Activated CD4-positive, alpha-beta T cell treated with anti-CD3 and anti-CD28 coated beads, Interleukin-2, amount 50 U/mL, for 24 hours (primary cell): Measurements from ENCODE around the gene THAP8.
A peak's percentile ranks its signal among the peaks of the same experiment; 100 is the strongest.

Source experiments
- DNase-seq, 2 donors: peaks; one replicate each; pipeline ENCODE4 v3.0.0-alpha.2; 2020; ENCODE audit warnings: low read depth in 1 of 2, low spot score in 1 of 2

The THAP8 gene

GRCh38 chr19:36030264-36031148, 23.6 kb downstream of the THAP8 start:
- DNase-seq = no peak

- no peak for DNase-seq
Measured at GRCh38 chr19:36028313-36029041, 25.6 kb downstream of the THAP8 start.

GRCh38 chr19:36027696-36028095, 26.4 kb downstream of the THAP8 start:
- no peak for DNase-seq

DNA sequence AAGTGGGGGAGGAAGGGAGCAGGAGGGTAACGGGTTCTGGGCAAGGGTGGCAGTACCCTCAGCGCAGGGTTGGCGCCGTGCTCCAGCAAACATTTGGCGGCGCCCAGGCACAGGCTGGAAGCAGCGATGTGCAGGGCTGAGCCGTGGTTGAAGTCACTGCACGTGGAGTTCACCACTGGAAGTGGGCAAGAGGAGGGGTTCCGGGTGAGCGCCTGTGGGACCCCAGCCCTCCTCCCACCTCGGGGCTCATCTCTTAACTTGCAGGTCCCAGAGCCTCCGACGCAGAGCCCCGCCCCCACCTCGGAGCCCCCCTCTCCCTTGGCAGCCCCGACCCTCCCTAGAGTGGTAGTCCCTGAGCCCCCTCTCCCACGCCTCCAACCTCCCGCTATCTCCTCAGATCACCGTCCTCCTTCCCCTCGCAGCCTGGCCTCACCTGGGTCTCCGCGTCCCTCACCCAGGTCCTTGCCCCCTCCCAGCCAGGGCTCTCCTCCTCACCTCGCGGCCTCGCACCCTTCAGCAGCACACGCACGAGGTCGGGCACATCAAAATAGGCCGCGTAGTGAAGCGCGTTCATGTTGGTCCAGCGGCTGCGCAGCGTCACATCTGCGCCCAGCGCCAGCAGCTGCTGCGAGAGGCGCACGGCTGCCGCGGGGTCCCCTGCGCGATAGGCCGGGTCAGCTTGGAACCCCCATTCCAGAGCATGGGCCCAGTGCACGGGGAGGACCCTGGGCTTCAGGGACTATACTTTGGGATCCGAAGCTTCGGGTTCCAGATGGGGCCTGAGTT, 27.8 kb downstream of the THAP8 start:
- DNase-seq = no peak

- DNase-seq = no peak
Measured at GRCh38 chr19:36025541-36025940, 28.5 kb downstream of the THAP8 start.

- no peak for DNase-seq
Measured at GRCh38 chr19:36023432-36023831, 30.7 kb downstream of the THAP8 start.

GRCh38 chr19:36019061-36019670, 34.9 kb downstream of the THAP8 start:
- DNase-seq = no peak

DNA sequence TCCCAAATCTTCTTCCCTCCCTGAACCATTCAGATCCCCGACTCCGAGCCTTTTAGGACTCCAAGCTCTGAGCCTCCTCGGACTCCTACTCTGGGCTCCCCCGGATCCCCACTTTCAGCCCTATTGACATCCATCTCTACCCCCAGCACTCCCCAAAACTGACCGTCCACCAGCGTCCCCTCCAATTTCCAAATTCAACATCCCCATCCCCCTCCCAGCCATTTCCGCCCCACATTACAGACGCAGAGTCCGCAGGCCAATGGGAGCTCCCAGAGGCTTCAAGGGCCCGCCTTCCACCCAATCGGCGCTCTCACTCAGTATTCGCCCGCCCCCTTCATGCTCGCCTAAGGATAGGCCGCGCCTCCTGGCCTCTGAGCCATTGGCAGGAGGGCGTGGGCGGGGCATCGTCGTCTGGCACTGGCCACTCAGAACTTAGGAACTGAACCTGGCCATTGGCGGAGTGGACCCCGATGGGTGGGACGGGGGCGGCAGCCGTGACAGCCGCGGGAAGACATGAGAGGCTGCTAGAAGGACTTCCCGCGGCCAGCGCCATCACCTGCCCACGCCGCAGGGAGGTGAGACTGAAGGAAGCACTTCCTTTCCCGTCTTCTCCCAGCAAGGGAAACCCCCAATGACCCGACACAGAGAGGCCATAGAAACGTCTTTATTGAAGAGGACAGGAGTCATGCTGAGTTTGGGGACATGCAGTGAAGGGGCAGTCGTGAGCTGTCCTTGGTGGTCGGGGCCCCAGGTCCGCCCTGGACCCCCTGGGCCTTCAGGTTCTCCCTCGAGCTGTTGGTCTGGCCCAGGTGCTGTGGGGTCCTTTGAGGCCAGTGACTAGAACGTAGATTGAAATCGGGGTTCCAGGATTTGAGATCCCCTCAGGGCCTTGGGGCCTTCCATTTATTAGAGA, 39.8 kb downstream of the THAP8 start, which contains the start of gene ALKBH6:
Gene ALKBH6, minus strand, starts transcription at position 202 of the 913 bp plus-strand sequence. CDS start 816 bp downstream, outside the sequence.
- DNase-seq = peak; percentile 99

- DNase-seq = no peak
Measured at GRCh38 chr19:36013280-36014011, 40.6 kb downstream of the THAP8 start.

- no peak for DNase-seq
Measured at GRCh38 chr19:36010402-36010801, 43.7 kb downstream of the THAP8 start.

GRCh38 chr19:36009633-36010379, 44.3 kb downstream of the THAP8 start:
- no peak for DNase-seq

DNA sequence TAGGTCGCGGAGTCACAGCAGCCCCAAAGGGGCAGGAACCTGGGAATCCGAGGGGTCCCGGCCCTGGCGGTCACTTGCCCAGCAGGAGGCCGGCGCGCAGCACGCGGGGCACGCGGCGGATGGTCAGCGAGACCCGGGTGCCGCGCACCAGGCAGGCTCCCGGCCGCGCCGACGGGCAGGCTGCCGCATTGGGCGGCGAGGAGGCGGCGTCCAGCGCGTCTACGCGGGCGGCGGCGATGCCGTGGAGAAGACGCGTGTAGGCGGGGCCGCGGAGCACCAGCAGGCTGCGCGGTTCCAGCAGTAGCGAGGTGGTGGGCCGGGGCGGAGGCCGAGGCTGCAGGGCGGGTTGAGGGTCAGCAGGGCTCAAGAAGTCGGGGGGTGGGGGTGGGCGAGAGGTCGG, 44.9 kb downstream of the THAP8 start:
- DNase-seq = peak in 1 of 2 donors; percentile 30

DNA sequence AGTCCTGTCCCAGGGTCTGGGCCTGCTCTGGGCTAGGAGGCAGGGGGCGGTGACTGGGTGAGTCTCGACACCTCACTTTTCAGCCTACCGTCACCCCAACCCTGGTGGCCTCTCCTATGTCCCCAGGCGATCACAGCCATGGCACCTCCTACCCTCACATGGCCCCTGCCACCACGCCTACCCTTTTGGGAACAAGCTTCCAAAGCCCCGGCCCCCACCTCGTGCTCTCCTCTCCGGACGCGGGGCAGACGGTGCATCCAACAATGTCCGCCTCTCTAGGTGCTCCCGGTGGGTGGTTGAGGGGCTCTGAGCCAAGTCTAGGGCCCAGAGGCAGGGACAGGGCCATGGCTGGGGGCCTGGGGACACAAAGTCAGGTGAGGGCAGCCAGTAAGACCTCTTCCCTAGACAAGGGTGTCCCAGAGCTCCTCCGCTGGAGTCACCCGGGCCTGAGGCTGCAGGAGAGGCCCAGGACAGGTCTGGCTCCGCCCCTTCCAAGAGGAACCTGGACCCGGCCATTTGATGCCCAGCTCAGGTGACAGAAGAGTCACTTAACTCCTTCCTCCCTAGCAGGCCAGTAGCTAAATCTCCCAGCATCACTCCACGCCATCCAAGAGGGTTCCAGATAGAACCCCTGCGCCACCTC, 45.6 kb downstream of the THAP8 start, which contains the start of gene SYNE4:
Gene SYNE4, minus strand, starts transcription at position 478 of the 643 bp plus-strand sequence. Its CDS starts 132 bp downstream, at position 346.
- DNase-seq = no peak

DNA sequence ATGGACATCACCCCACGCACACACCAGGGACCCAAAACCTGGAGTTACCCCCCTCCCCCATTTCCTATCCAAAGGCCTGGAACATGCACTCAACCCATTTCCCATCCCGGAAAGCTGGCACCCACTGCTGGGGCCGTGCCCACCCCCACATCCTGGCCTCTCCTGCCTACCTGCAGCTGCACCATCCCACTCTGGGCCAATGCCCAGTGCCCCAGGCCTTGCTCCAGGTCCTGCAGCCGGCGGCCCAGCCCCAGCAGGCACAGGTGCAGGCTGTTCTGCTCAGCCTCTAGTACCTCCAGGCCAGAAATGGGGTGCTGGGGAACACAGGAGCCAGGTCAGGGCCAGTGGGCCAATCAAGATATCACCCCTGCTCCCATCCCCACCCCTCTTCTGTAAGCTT, 47.1 kb downstream of the THAP8 start:
- DNase-seq = no peak

DNA sequence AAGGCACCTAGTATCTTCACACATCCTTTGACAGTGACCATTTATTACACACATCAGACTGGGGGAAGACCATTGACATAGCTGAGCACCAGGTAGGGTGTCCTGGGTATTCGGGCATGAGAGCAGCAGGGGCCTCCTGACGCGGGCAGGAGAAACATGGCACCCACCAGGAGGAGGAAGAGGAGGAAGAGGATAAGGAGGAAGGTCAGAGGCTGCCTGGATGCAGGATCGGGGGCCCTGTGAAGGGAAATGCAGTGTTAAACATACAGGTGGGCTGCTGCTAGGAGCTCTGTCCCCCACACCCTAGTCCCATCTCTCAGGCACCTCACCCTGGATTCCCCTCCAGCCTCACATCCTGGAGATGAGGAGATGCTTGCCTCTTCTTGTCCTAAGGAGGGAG, 50.8 kb downstream of the THAP8 start:
- no peak for DNase-seq

GRCh38 chr19:36001605-36002004, 52.5 kb downstream of the THAP8 start:
- DNase-seq = no peak

DNA sequence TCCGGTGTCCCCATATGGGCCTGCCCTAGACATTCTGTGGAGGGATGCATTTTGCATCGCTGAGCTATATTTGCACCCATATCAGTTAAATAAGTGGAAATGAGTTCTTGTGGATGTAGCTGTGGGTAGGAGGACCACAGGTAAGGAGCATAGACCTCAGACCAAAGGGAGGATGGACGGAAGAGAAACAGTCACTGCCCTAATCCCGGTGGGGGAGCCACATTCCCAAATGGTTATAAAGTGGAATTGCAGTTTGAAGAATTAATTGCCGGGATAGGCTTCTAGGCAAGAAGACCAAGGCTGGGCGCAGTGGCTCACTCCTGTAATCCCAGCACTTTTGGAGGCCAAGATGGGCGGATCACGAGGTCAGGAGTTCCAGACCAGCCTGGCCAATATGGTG, 57.3 kb downstream of the THAP8 start:
- no peak for DNase-seq
